ENCODE measurements around the gene GJA4.

- no peak for TF ChIP-seq JUN (IDR thresholded peaks at IDR 0.05; ENCODE audit: borderline replicate concordance, insufficient read depth, insufficient read length, low read depth)
- TF ChIP-seq, protein P1, sequence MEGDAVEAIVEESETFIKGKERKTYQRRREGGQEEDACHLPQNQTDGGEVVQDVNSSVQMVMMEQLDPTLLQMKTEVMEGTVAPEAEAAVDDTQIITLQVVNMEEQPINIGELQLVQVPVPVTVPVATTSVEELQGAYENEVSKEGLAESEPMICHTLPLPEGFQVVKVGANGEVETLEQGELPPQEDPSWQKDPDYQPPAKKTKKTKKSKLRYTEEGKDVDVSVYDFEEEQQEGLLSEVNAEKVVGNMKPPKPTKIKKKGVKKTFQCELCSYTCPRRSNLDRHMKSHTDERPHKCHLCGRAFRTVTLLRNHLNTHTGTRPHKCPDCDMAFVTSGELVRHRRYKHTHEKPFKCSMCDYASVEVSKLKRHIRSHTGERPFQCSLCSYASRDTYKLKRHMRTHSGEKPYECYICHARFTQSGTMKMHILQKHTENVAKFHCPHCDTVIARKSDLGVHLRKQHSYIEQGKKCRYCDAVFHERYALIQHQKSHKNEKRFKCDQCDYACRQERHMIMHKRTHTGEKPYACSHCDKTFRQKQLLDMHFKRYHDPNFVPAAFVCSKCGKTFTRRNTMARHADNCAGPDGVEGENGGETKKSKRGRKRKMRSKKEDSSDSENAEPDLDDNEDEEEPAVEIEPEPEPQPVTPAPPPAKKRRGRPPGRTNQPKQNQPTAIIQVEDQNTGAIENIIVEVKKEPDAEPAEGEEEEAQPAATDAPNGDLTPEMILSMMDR (IDR thresholded peaks at IDR 0.05; ENCODE audit: extremely low read depth in 1 of 2, insufficient read depth in 1 of 2, low read depth in 1 of 2, low read length in 2 of 2) = no peak
- TF ChIP-seq POLR2A (IDR thresholded peaks at IDR 0.05; ENCODE audit: low read depth, low read length) = no peak
- no peak for TF ChIP-seq POLR2AphosphoS5 (IDR thresholded peaks at IDR 0.05; ENCODE audit: insufficient read depth, low read depth, low read length)
- TF ChIP-seq MYC (IDR thresholded peaks at IDR 0.05; ENCODE audit: low read depth, low read length) = no peak
- no peak for TF ChIP-seq GATA2 (IDR thresholded peaks at IDR 0.05; ENCODE audit: insufficient read depth, insufficient read length, low read depth, low read length)
- TF ChIP-seq, protein P2, sequence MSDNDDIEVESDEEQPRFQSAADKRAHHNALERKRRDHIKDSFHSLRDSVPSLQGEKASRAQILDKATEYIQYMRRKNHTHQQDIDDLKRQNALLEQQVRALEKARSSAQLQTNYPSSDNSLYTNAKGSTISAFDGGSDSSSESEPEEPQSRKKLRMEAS (IDR thresholded peaks at IDR 0.05; ENCODE audit: insufficient read depth, insufficient read length) = no peak
- no peak for TF ChIP-seq EZH2 (IDR thresholded peaks at IDR 0.05; ENCODE audit: borderline replicate concordance, low read depth, low read length, severe bottlenecking)
Measured at GRCh38 chr1:34827341-34827941, 34.6 kb downstream of the GJA4 start.
